ENCODE measurements around the gene OR10A3.

Gene OR10A3

DNA sequence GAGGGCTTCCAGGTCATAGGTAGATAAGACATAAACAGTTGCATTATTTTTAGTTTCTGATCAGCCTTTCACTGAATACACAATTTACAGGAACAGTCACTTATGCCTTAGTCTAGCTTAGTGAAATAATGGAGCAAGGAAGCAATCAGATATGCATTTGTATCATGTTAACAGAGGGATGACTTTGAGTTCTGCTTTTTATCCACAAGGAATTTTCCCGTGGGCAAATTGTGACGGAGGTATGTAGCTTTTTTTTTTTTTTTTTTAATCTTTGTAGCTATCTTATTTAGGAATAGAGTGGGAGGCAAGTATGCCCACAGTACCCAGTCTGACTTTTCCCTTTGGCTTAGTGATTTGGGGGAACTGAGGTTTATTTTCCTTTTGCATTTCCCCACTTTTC lies 27.2 kb upstream of the OR10A3 start:
- Histone ChIP-seq H3K36me3 (ENCODE audit: control insufficient read depth, insufficient read depth, low read length) (no peaks in the 10 kb centered on the region), H3K27ac (ENCODE audit: low read depth, low read length) (no peak overlapping the region), H3K27me3 (ENCODE audit: control insufficient read depth, insufficient read depth, low read length) (no peaks in the 10 kb centered on the region), H3K4me1 (ENCODE audit: control insufficient read depth, insufficient read depth, low read length) (no peaks in the 10 kb centered on the region), H3K4me3 (ENCODE audit: low read length) (no peak overlapping the region), H3K9ac (ENCODE audit: low read length) (no peak overlapping the region)

DNA sequence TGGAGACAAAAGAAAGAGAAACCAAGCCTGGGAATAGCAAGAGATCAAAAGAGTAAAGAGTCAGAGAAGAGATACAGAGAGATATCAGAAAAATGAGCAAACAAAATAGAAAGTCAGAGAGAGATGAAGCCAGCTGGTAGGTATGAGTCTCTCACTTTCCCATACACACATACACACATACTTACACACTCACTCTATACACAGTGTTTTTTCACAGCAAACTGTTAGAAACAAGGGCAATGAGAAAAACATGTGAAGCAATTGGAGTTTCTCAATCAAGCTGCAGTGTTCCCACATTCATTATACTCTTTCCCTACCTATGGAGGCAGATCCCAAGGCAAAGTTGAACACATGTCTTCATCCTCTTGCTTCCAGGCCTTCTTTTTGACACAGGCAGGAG lies 26.3 kb upstream of the OR10A3 start:
- H3K27me3 ChIP-seq (ENCODE audit: control insufficient read depth, insufficient read depth, low read length), result no peaks in the 10 kb centered on the region
- no peaks in the 10 kb centered on the region for H3K36me3 ChIP-seq (ENCODE audit: control insufficient read depth, insufficient read depth, low read length)
- no peak overlapping the region for H3K27ac ChIP-seq (ENCODE audit: low read depth, low read length)
- no peak overlapping the region for H3K9ac ChIP-seq (ENCODE audit: low read length)
- H3K4me1 ChIP-seq (ENCODE audit: control insufficient read depth, insufficient read depth, low read length), result no peaks in the 10 kb centered on the region
- H3K4me3 ChIP-seq (ENCODE audit: low read length), result no peak overlapping the region

DNA sequence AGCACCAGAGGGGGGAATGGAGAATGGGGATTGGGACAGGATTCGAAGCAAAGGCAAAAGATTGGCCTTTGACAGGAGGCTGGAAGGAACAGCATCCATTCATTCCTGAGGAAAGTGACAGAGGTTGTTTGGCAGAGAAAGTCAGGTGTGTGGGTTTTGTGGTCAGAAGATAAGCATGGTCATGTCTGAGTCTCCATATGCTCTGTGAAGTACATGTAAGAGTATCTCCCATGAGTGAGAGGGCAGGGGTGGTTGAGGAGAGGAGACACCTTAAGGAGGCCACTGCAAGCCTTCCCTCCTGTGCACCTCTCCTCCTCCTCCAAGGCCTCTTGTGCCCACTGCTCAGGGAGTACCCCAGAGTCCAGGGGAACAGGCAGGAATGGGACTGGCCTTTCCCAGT lies 25.6 kb upstream of the OR10A3 start:
- Histone ChIP-seq H3K27me3 (ENCODE audit: control insufficient read depth, insufficient read depth, low read length) (no peaks in the 10 kb centered on the region), H3K27ac (ENCODE audit: low read depth, low read length) (no peak overlapping the region), H3K36me3 (ENCODE audit: control insufficient read depth, insufficient read depth, low read length) (no peaks in the 10 kb centered on the region), H3K4me3 (ENCODE audit: low read length) (no peak overlapping the region), H3K4me1 (ENCODE audit: control insufficient read depth, insufficient read depth, low read length) (no peaks in the 10 kb centered on the region), H3K9ac (ENCODE audit: low read length) (no peak overlapping the region)

DNA sequence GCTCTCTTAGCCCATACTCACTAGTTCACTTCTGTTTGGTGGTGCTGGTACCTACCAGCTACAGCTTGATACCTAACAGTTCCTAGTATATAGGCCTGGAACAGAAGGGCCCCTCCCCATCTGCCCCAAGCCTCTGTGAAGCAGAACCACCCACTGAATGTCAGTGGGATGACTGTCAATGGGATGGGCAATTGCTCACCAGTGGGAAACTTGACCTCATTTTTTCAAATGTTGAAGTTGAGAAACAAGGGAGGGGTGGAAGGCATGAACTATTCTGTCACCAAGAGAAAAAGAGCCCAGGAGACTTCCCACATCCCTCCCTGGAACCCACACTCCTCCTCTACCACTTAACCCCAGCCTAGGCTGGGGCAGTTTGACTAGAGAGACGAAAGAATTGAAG lies 23.9 kb upstream of the OR10A3 start, which contains the start of gene NLRP10:
NLRP10 (minus strand) TSS at position 62 of the 400 bp plus-strand sequence. CDS start 1,952 bp downstream, outside the sequence.
- Histone ChIP-seq H3K27me3 (ENCODE audit: control insufficient read depth, insufficient read depth, low read length) (no peaks in the 10 kb centered on the region), H3K27ac (ENCODE audit: low read depth, low read length) (no peak within 1 kb of the TSS), H3K4me1 (ENCODE audit: control insufficient read depth, insufficient read depth, low read length) (no peaks in the 10 kb centered on the region), H3K9ac (ENCODE audit: low read length) (no peak within 1 kb of the TSS), H3K4me3 (ENCODE audit: low read length) (no peak within 1 kb of the TSS), H3K36me3 (ENCODE audit: control insufficient read depth, insufficient read depth, low read length) (no peaks in the 10 kb centered on the region)

DNA sequence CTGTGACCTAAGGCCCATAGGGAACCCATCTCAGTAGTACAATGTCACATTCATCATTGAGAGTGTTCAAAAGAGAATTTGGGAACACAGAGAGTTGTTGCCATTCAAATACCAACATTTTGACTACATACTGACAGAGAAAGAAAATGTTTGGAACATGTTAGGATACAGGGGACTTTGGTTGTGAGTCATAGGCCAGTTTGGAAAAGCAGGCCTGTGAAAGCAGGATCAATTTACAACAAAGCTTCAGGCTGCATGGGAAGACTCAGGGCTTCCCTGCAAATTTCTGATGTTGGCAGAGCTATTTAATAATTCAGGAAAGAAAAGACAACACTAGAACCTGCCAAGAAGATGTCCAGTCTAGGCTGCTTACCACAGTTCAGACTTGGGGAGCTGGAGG lies 23.4 kb upstream of the OR10A3 start:
- Histone ChIP-seq H3K27ac (ENCODE audit: low read depth, low read length) (no peak overlapping the region), H3K4me3 (ENCODE audit: low read length) (no peak overlapping the region), H3K9ac (ENCODE audit: low read length) (no peak overlapping the region), H3K4me1 (ENCODE audit: control insufficient read depth, insufficient read depth, low read length) (no peaks in the 10 kb centered on the region), H3K27me3 (ENCODE audit: control insufficient read depth, insufficient read depth, low read length) (no peaks in the 10 kb centered on the region), H3K36me3 (ENCODE audit: control insufficient read depth, insufficient read depth, low read length) (no peaks in the 10 kb centered on the region)

DNA sequence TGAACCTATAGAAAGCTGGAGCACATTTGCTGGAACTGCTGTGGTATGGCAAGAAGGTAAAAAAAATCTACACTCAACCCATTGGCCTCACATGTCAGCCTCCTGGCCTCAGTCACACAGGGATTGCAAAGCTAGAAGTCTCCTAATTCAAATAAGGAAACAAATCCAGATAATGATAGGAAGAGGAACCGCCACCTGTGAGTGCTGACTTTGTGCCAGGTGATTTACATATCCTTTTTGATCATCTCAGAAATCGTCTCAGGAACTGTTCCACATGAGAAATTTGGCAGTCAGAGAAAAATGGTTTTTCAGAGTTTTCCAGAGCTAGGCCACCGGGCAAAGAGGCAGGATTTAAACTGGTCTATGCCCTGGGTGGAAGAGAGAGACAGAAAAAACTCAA lies 22.8 kb upstream of the OR10A3 start:
- Histone ChIP-seq H3K4me3 (ENCODE audit: low read length) (no peak overlapping the region), H3K36me3 (ENCODE audit: control insufficient read depth, insufficient read depth, low read length) (no peaks in the 10 kb centered on the region), H3K27ac (ENCODE audit: low read depth, low read length) (no peak overlapping the region), H3K9ac (ENCODE audit: low read length) (no peak overlapping the region), H3K27me3 (ENCODE audit: control insufficient read depth, insufficient read depth, low read length) (no peaks in the 10 kb centered on the region), H3K4me1 (ENCODE audit: control insufficient read depth, insufficient read depth, low read length) (no peaks in the 10 kb centered on the region)

DNA sequence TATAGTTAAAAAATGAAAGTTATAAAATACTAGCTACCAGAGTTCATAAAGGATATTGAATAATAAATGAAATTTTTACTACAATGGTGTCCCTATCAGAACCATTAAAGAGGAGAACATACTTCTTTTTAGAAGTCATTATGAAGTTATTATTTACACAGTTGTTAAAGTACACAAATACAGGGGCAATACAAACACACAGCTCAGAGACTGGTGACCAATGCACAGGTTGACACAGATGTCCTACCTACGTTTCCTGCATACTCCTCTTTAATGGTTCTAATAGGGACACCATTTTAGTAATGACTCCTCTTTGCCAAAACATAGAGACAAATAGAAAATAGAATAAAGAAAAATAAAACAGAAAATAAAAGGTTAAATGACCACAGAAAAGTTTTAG lies 13.7 kb upstream of the OR10A3 start:
- H3K4me3 ChIP-seq (ENCODE audit: low read length), result no peak overlapping the region
- no peak overlapping the region for H3K27ac ChIP-seq (ENCODE audit: low read depth, low read length)
- H3K4me1 ChIP-seq (ENCODE audit: control insufficient read depth, insufficient read depth, low read length), result no peaks in the 10 kb centered on the region
- no peaks in the 10 kb centered on the region for H3K36me3 ChIP-seq (ENCODE audit: control insufficient read depth, insufficient read depth, low read length)
- H3K27me3 ChIP-seq (ENCODE audit: control insufficient read depth, insufficient read depth, low read length), result no peaks in the 10 kb centered on the region
- no peak overlapping the region for H3K9ac ChIP-seq (ENCODE audit: low read length)

DNA sequence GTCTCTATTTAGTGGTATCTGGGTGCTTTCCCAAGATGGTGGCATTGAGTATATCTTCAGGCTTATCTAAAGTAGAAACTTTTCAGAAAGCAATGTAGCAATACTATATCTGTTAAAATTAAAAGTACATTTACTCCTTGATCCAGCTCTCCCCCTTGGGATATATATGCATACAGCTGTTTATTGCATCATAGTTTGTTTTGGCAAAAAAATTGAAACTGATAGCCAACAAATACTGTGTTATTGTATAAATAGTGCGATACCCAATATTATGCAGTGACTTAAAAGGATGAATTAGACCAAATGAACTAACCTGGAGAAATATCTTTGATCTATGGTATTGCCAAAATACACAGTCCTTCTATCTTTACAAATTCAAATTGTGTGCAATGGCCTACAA lies 8.4 kb upstream of the OR10A3 start:
- Histone ChIP-seq H3K36me3 (ENCODE audit: control insufficient read depth, insufficient read depth, low read length) (no peaks in the 10 kb centered on the region), H3K9ac (ENCODE audit: low read length) (no peak overlapping the region), H3K27ac (ENCODE audit: low read depth, low read length) (no peak overlapping the region), H3K4me1 (ENCODE audit: control insufficient read depth, insufficient read depth, low read length) (no peaks in the 10 kb centered on the region), H3K4me3 (ENCODE audit: low read length) (no peak overlapping the region), H3K27me3 (ENCODE audit: control insufficient read depth, insufficient read depth, low read length) (no peaks in the 10 kb centered on the region)

DNA sequence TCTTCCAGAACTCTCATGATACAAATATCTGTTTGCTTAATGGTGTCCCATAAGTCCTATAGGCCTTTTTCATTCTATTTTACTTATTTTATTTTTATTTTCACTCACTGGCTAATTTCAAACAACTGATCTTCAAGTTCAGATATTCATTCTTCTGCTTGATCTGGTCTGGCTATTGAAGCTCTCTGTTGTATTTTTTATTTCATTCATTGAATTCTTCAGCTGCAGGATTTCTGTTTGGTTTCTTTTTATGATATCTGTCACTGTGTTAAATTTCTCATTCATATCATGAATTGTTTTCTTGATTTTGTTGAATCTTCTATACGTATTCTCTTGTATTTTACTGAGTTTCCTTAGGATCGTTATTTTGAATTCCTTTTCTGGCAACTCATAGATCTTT lies 2.6 kb upstream of the OR10A3 start:
- Histone ChIP-seq H3K9ac (ENCODE audit: low read length) (no peak overlapping the region), H3K4me3 (ENCODE audit: low read length) (no peak overlapping the region), H3K4me1 (ENCODE audit: control insufficient read depth, insufficient read depth, low read length) (no peaks in the 10 kb centered on the region), H3K36me3 (ENCODE audit: control insufficient read depth, insufficient read depth, low read length) (no peaks in the 10 kb centered on the region), H3K27ac (ENCODE audit: low read depth, low read length) (no peak overlapping the region), H3K27me3 (ENCODE audit: control insufficient read depth, insufficient read depth, low read length) (no peaks in the 10 kb centered on the region)

DNA sequence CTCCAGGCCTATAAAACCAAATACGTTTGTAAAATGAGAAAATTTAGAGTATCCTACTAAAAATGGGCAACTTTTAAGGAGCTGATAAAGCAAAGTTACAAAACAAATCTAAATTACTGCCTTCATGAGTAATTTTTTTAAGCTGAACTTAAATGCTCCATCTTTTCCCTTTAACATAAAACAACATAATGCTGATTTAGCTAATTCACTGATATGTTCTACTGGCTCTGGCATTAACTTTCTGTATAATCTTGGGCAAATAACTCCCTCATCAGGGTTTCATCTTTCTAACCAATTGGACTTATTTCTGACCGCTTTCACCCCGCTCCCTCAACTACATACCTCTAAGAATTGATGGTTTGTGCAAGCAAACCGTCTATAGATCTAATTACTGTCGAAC lies 362 bp downstream of the OR10A3 start:
- no peak overlapping the region for H3K4me3 ChIP-seq (ENCODE audit: low read length)
- no peaks in the 10 kb centered on the region for H3K4me1 ChIP-seq (ENCODE audit: control insufficient read depth, insufficient read depth, low read length)
- H3K27me3 ChIP-seq (ENCODE audit: control insufficient read depth, insufficient read depth, low read length), result no peaks in the 10 kb centered on the region
- H3K27ac ChIP-seq (ENCODE audit: low read depth, low read length), result no peak overlapping the region
- H3K36me3 ChIP-seq (ENCODE audit: control insufficient read depth, insufficient read depth, low read length), result no peaks in the 10 kb centered on the region
- H3K9ac ChIP-seq (ENCODE audit: low read length), result no peak overlapping the region

DNA sequence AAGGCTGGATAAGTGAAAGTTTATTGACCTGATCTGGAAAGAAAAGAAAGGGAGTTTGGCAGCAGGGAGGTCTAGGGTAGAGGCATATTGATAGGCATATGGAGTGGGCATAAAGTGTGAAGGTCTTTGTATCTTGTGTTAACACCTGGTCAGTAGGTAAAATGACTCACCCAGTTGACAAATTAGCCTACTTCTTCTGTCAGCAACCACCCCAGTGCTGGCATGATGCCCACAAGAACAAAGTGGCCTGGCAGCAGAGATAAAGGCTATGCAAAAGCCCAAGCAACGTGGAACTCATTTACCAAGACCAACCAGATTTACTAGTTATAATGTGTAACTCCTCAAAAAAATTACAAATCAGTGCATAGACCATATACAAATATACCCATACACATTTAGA lies 4.9 kb downstream of the OR10A3 start:
- Histone ChIP-seq H3K27me3 (ENCODE audit: control insufficient read depth, insufficient read depth, low read length) (no peaks in the 10 kb centered on the region), H3K36me3 (ENCODE audit: control insufficient read depth, insufficient read depth, low read length) (no peaks in the 10 kb centered on the region), H3K4me1 (ENCODE audit: control insufficient read depth, insufficient read depth, low read length) (no peaks in the 10 kb centered on the region), H3K9ac (ENCODE audit: low read length) (no peak overlapping the region), H3K4me3 (ENCODE audit: low read length) (no peak overlapping the region), H3K27ac (ENCODE audit: low read depth, low read length) (no peak overlapping the region)

DNA sequence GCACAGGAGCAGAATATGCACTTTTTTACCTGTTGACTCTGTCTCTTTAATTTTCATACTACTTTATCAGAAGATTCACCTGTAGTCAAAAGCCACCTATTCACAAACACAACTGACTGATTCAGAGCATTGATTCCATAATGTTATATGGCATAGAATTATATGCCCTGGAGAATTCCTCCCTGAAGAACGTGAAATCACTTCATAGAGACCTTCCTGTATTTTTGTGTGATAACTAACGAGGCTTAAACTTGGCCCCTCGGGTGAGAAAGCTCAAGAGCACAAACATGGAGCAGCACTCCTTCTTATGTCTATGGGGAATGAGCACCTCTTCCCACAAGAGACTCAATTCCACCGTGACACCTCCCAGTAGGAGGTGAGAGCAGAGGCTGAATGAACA lies 10.3 kb downstream of the OR10A3 start, which contains the start of gene OR10A6:
OR10A6 (minus strand) TSS at position 101 of the 400 bp plus-strand sequence. CDS start 2,606 bp downstream, outside the sequence.
- no peaks in the 10 kb centered on the region for H3K4me1 ChIP-seq (ENCODE audit: control insufficient read depth, insufficient read depth, low read length)
- H3K36me3 ChIP-seq (ENCODE audit: control insufficient read depth, insufficient read depth, low read length), result no peaks in the 10 kb centered on the region
- H3K27ac ChIP-seq (ENCODE audit: low read depth, low read length), result no peak within 1 kb of the TSS
- no peaks in the 10 kb centered on the region for H3K27me3 ChIP-seq (ENCODE audit: control insufficient read depth, insufficient read depth, low read length)
- no peak within 1 kb of the TSS for H3K9ac ChIP-seq (ENCODE audit: low read length)
- H3K4me3 ChIP-seq (ENCODE audit: low read length), result no peak within 1 kb of the TSS

DNA sequence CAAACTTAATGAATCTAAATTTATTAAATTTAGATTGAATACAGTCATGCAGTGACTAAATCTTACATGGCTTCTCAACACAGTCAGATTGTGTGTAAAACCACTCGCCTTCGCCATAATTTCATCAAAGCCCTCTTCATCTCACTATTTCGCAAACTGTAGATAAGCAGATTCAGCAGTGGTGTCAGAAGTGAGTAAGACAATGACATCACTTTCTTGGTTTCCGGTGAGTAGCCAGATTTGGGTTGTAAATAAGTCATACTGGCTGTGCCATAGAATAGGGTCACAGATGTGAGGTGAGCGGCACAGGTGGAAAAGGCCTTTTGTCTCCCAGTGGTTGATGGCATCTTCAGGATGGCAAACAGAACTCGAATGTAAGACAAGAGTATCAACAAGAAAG lies 13.9 kb downstream of the OR10A3 start:
- no peaks in the 10 kb centered on the region for H3K36me3 ChIP-seq (ENCODE audit: control insufficient read depth, insufficient read depth, low read length)
- no peak overlapping the region for H3K9ac ChIP-seq (ENCODE audit: low read length)
- no peaks in the 10 kb centered on the region for H3K4me1 ChIP-seq (ENCODE audit: control insufficient read depth, insufficient read depth, low read length)
- H3K27me3 ChIP-seq (ENCODE audit: control insufficient read depth, insufficient read depth, low read length), result no peaks in the 10 kb centered on the region
- H3K4me3 ChIP-seq (ENCODE audit: low read length), result no peak overlapping the region
- H3K27ac ChIP-seq (ENCODE audit: low read depth, low read length), result no peak overlapping the region

Measured in rectal smooth muscle tissue (tissue), 1 donor.